HCT116 (cell line): Measurements from ENCODE around the gene PRM3. TPM values are rescaled to one million over a fixed set of nuclear protein-coding genes. Genes with fewer than 3 reads are reported as not detected.

Experiments used
- ATAC-seq: fragments of 200-7000 bp; cut with Tn5 transposase; 2 replicates; pipeline ENCODE4 v1.9.1; 2020; ENCODE audit warnings: mild to moderate bottlenecking, moderate library complexity
- BruUV-seq: library from RNA; stranded (reverse); fragments of 400-500 nt; replicated peaks from 2 replicates; lab custom pipeline; 2021; lab: Mats Ljungman, UMichigan
- CTCF ChIA-PET: fragments of 300-600 bp; sonication (Branson Sonifier 250); formaldehyde crosslinking; loops from one replicate; lab custom pipeline; 2021; ENCODE audit warnings: antibody characterized with exemption; lab: Charles Lee
- POLR2A ChIA-PET: fragments of 300-600, 350-600 bp; sonication (Branson Sonifier 250); formaldehyde crosslinking; loops from one replicate; lab custom pipeline; 2021; ENCODE audit warnings: antibody characterized with exemption; lab: Charles Lee
- RAD21 ChIA-PET, 2 experiments: fragments of 300-600 bp; sonication (Branson Sonifier 250); formaldehyde crosslinking; loops; one replicate each; lab custom pipeline; 2023; ENCODE audit warnings: low total read pairs in 2 of 2; ENCODE audit not compliant: uncharacterized antibody in 2 of 2, unreplicated experiment in 2 of 2, low non-redundant PET in 1 of 2; lab: Charles Lee
- DNase-seq: peaks from one replicate; pipeline ENCODE4 v3.0.0-alpha.2; 2010; ENCODE audit warnings: low read depth, low spot score
- H2AFZ ChIP-seq: fragments of 200-600 bp; shearing (Covaris generic), sonication (generic); 2 replicates; pipeline ENCODE4 v1.6.1; 2017; ENCODE audit warnings: low read depth, mixed run types, mixed read lengths, antibody characterized with exemption, low read length; ENCODE audit not compliant: poor library complexity, severe bottlenecking
- H3K27ac ChIP-seq: 2 replicates; pipeline ENCODE4 v1.5.1; 2012; ENCODE audit warnings: low read depth, low read length
- H3K27me3 ChIP-seq: fragments of 200-600 bp; sonication (generic); 2 replicates; pipeline ENCODE4 v1.6.1; 2016; ENCODE audit warnings: mixed run types, low read length, mixed read lengths; ENCODE audit not compliant: insufficient read depth
- H3K36me3 ChIP-seq, 2 experiments: fragments of 200-500 bp in 1 of 2; fragments of 200-600 bp in 1 of 2; sonication (Bioruptor generic) in 1 of 2; sonication (generic) in 1 of 2; 2 replicates each; pipeline versions ENCODE4 v1.5.1 to v1.6.1; 2014 to 2016; ENCODE audit warnings: low read length in 2 of 2, inconsistent platforms in 1 of 2, mixed read lengths in 1 of 2, mixed run types in 1 of 2; ENCODE audit not compliant: insufficient read depth in 2 of 2, control insufficient read depth in 1 of 2
- H3K4me1 ChIP-seq, 2 experiments: fragments of 200-600 bp in 1 of 2; sonication (generic) in 1 of 2; 2 replicates each; pipeline versions ENCODE4 v1.5.1 to v1.6.1; 2012 to 2017; ENCODE audit warnings: low read length in 2 of 2, inconsistent platforms in 1 of 2, mild to moderate bottlenecking in 1 of 2, mixed read lengths in 1 of 2, mixed run types in 1 of 2, moderate library complexity in 1 of 2; ENCODE audit not compliant: insufficient read depth in 2 of 2, control insufficient read depth in 1 of 2
- H3K4me2 ChIP-seq: fragments of 200-600 bp; sonication (generic); 2 replicates; pipeline ENCODE4 v1.6.1; 2017; ENCODE audit warnings: mixed run types, low read length, mixed read lengths
- H3K4me3 ChIP-seq, 2 experiments: fragments of 200-600 bp in 1 of 2; sonication (generic) in 1 of 2; replicated peaks in 1 of 2; 2 replicates each; pipeline ENCODE4 v1.5.1; 2011 to 2016; ENCODE audit warnings: low read length in 2 of 2, control low read depth in 1 of 2, low read depth in 1 of 2, mild to moderate bottlenecking in 1 of 2, mixed read lengths in 1 of 2, mixed run types in 1 of 2
- H3K79me2 ChIP-seq: fragments of 200-600 bp; sonication (generic); 2 replicates; pipeline ENCODE4 v1.6.1; 2017; ENCODE audit warnings: mild to moderate bottlenecking, mixed run types, low read length, moderate library complexity, mixed read lengths; ENCODE audit not compliant: insufficient read depth
- H3K9ac ChIP-seq: fragments of 200-600 bp; sonication (generic); 2 replicates; pipeline ENCODE4 v1.6.1; 2016; ENCODE audit warnings: low read length, mixed read lengths
- H3K9me2 ChIP-seq: fragments of 200-600 bp; sonication (generic), shearing (Covaris generic); 2 replicates; pipeline ENCODE4 v1.6.1; 2017; ENCODE audit warnings: mixed run types, mild to moderate bottlenecking, moderate library complexity; ENCODE audit not compliant: insufficient read depth
- H3K9me3 ChIP-seq, 2 experiments: fragments of 200-500 bp in 1 of 2; fragments of 200-600 bp in 1 of 2; sonication (Bioruptor generic) in 1 of 2; sonication (generic) in 1 of 2; 2 replicates each; pipeline ENCODE4 v1.6.1; 2014 to 2017; ENCODE audit warnings: low read length in 2 of 2, mixed read lengths in 2 of 2, inconsistent platforms in 1 of 2, low read depth in 1 of 2, mild to moderate bottlenecking in 1 of 2, mixed run types in 1 of 2, moderate library complexity in 1 of 2; ENCODE audit not compliant: control insufficient read depth in 1 of 2, insufficient read depth in 1 of 2
- H4K20me1 ChIP-seq: fragments of 200-600 bp; sonication (generic), shearing (Covaris generic); 2 replicates; pipeline ENCODE4 v1.6.1; 2017; ENCODE audit warnings: mixed run types, mild to moderate bottlenecking, moderate library complexity; ENCODE audit not compliant: insufficient read depth
- CEBPB ChIP-seq: IDR thresholded peaks from 2 replicates; pipeline ENCODE4 v1.6.1; 2012; ENCODE audit warnings: low read depth
- ELF1 ChIP-seq: IDR thresholded peaks from 2 replicates; pipeline ENCODE4 v1.6.1; 2012; ENCODE audit warnings: low read depth, borderline replicate concordance
- EZH2 ChIP-seq: fragments of 200-600 bp; sonication (generic); IDR thresholded peaks from 2 replicates; pipeline ENCODE4 v1.6.1; 2017; ENCODE audit warnings: antibody characterized with exemption, mixed run types
- FOSL1 ChIP-seq: IDR thresholded peaks from 2 replicates; pipeline ENCODE4 v1.6.1; 2012; ENCODE audit warnings: low read depth
- RAD21 ChIP-seq: IDR thresholded peaks from 2 replicates; pipeline ENCODE4 v1.6.1; 2012; ENCODE audit warnings: low read depth, mild to moderate bottlenecking
- REST ChIP-seq: IDR thresholded peaks from 2 replicates; pipeline ENCODE4 v1.6.1; 2012; ENCODE audit warnings: low read depth
- SP1 ChIP-seq: IDR thresholded peaks from 2 replicates; pipeline ENCODE4 v1.6.1; 2012; ENCODE audit warnings: low read depth
- TCF7L2 ChIP-seq: IDR thresholded peaks from 2 replicates; pipeline ENCODE4 v1.7.0; 2011; ENCODE audit warnings: borderline replicate concordance, inconsistent platforms; ENCODE audit not compliant: insufficient read depth, insufficient read length; ENCODE audit errors: extremely low read depth
- ZBTB33 ChIP-seq: IDR thresholded peaks from 2 replicates; pipeline ENCODE4 v1.6.1; 2011; ENCODE audit warnings: mild to moderate bottlenecking, low read length, moderate library complexity; ENCODE audit not compliant: insufficient replicate concordance; ENCODE audit errors: extremely low read depth
- intact Hi-C: fragments of 100-400 bp; cut with micrococcal nuclease; formaldehyde crosslinking; loops from 2 replicates; pipeline ENCODE4 v1.10.0; 2022
- total RNA-seq: library from RNA; stranded (reverse); gene quantifications from one replicate; pipeline ENCODE4 v1.2.1, GENCODE V29; 2021; ENCODE audit not compliant: unreplicated experiment

PRM3 gene
- total RNA-seq, 1 experiment from 2014 or later: not detected

GRCh38 chr16:11264155-11264832 lies 9.1 kb downstream of the PRM3 start (continued):
- TF ChIP-seq ZBTB33: no peak
- TF ChIP-seq REST: no peak
- TF ChIP-seq CEBPB: no peak
- TF ChIP-seq FOSL1: no peak
- TF ChIP-seq SP1: no peak
- TF ChIP-seq RAD21: no peak

GRCh38 chr16:11263737-11264136 lies 9.7 kb downstream of the PRM3 start:
- Histone ChIP-seq H4K20me1 (no peaks in the 10 kb centered on the region), H3K9ac (no peak overlapping the region), H3K27me3 (no peaks in the 10 kb centered on the region), H3K4me3 (no peak overlapping the region), H3K36me3 (no peaks in the 10 kb centered on the region), H3K4me1 (no peaks in the 10 kb centered on the region), H3K27ac (no peak overlapping the region), H2AFZ (no peak overlapping the region), H3K9me2 (no peaks in the 10 kb centered on the region), H3K9me3 (no peaks in the 10 kb centered on the region), H3K79me2 (no peaks in the 10 kb centered on the region), H3K4me2 (no peak overlapping the region)
- CTCF ChIA-PET: no interaction called here
- DNase-seq (no peak), ATAC-seq (no peak)
- POLR2A ChIA-PET: no interaction called here
- TF ChIP-seq EZH2 (no peak), TCF7L2 (no peak), ELF1 (no peak)
- BruUV-seq: no TSS peak
- intact Hi-C loops: no loop called here
- RAD21 ChIA-PET: no interaction called here
